Epithelial cell of prostate (primary cell): ENCODE data around the gene MCAT.

ENCODE experiments used
- DNase-seq: peaks from one replicate; pipeline ENCODE4 v3.0.0-alpha.2; 2011; ENCODE audit warnings: low read depth, low spot score
- H3K27ac ChIP-seq: fragments of 450-650 bp; 2 replicates; pipeline ENCODE4 v1.5.1; 2017; ENCODE audit warnings: mild to moderate bottlenecking

The MCAT gene

GRCh38 chr22:43099095-43099494, 44.1 kb downstream of the MCAT start:
- no peak overlapping the region for H3K27ac ChIP-seq
- no peak for DNase-seq

- DNase-seq = no peak
- no peak overlapping the region for H3K27ac ChIP-seq
Observed at GRCh38 chr22:43098356-43098755, 44.8 kb downstream of the MCAT start.

- H3K27ac ChIP-seq = no peak overlapping the region
Observed at GRCh38 chr22:43096420-43096819, 46.8 kb downstream of the MCAT start.

GRCh38 chr22:43094551-43094950, 48.6 kb downstream of the MCAT start:
- no peak for DNase-seq
- H3K27ac ChIP-seq = no peak overlapping the region

More at GRCh38 chr22:43096420-43096819, 46.8 kb downstream of the MCAT start:
- DNase-seq = no peak

- DNase-seq = peak; percentile 61
- no peak overlapping the region for H3K27ac ChIP-seq
Observed at GRCh38 chr22:43094085-43094484, 49.1 kb downstream of the MCAT start.

DNA sequence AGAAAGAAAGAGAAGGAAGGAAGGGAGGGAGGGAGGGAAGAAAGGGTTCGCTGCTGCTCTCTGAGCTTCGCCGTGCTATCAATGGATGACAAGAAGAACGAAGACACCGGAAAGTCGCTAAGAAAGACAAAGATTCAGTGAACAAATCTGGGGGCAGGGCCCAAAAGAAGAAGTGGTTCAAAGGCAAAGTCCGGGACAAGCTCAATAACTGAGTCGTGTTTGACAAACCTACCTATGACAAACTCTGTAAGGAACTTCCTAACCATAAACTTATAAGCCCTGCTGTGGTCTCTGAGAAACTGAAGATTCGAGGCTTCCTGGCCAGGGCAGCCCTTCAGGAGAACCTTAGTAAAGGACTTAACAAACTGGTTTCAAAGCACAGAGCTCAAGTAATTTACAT, 51.1 kb downstream of the MCAT start:
- no peak for DNase-seq
- no peak overlapping the region for H3K27ac ChIP-seq

DNA sequence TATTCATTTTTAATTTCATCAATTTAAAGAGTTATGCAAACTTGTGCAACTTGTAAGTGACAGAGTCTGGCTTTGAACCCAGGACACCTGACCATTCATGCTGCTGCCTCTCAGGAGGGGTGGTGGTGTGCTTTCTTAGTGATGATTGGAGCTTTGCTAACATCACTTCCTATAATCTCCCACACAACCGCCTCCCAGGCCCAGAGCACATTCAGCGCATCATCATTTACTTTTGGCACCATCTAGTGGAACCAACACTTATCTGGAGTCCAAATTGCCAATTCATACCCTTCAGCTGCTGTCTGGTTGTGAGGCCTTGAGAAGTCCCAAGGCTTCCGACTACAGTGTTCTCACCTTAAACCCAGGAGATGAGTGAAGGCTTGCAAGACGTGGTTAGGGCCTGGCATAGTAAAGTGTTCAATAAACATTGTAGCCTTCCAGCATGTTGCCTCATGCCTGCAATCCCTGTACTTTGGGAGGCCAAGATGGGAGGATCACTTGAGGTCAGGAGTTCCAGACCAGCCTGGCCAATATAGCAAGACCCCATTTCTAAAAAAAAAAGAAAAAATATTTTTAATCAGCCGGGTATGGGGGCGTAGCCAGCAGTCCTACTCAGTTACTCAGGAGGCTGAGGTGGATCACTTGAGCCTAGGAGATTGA, 52.9 kb downstream of the MCAT start:
- peak overlapping the region; percentile 54 for H3K27ac ChIP-seq
- DNase-seq = peak; percentile 66

GRCh38 chr22:43088984-43089717, 54.0 kb downstream of the MCAT start, which contains the start of gene TTLL1:
Gene TTLL1, minus strand, starts transcription at chr22:43089391. Its CDS starts 13,805 bp downstream, at chr22:43075586.
- DNase-seq = no peak
- peak within 1 kb of the TSS; percentile 54 for H3K27ac ChIP-seq

- H3K27ac ChIP-seq = peak overlapping the region; percentile 54
- no peak for DNase-seq
Observed at GRCh38 chr22:43088627-43088983, 54.6 kb downstream of the MCAT start.

GRCh38 chr22:43085658-43086606, 57.3 kb downstream of the MCAT start:
- no peak overlapping the region for H3K27ac ChIP-seq
- no peak for DNase-seq
